Head of caudate nucleus (tissue), 42 donors: Measurements from ENCODE around the gene GINS3.

Experiments used
- DNase-seq, 42 donors: peaks; one replicate each; pipeline versions ENCODE4 v3.0.0 to v3.0.0-alpha.2; 2020 to 2021; ENCODE audit warnings: mixed read lengths in 7 of 42
- intact Hi-C: fragments of 100-400 bp; cut with DNase I; formaldehyde crosslinking; loops from one replicate; pipeline ENCODE4 v1.15.0; 2022

Gene GINS3

GRCh38 chr16:58392215-58393137 lies at the start of gene GINS3:
TSS of gene GINS3 (plus strand) at chr16:58392471. CDS start at chr16:58392602, 131 bp downstream.
- intact Hi-C loops, result loop anchor here (5.0 kb wide), 1 partner anchor 105 kb away; no protein-coding TSS in a partner anchor
- peak; percentile 89 to 98 (median 94) for DNase-seq

- intact Hi-C loops, result loop anchor here (10.0 kb wide), 1 partner anchor 81 kb away; no protein-coding TSS in a partner anchor
- DNase-seq, result no peak
Measured at GRCh38 chr16:58343562-58343961, 48.7 kb upstream of the GINS3 start.

- intact Hi-C loops, result loop anchor here (10.0 kb wide), 1 partner anchor 79 kb away; no protein-coding TSS in a partner anchor
- DNase-seq, result no peak
Measured at GRCh38 chr16:58345574-58346354, 46.5 kb upstream of the GINS3 start.

- peak in 7 of 42 donors; percentile 25 to 59 (median 34) for DNase-seq
- intact Hi-C loops, result loop anchor here (10.0 kb wide), 1 partner anchor 78 kb away; no protein-coding TSS in a partner anchor
Measured at GRCh38 chr16:58346831-58347371, 45.4 kb upstream of the GINS3 start.

GRCh38 chr16:58348986-58349385 lies 43.3 kb upstream of the GINS3 start:
- DNase-seq, result no peak
- intact Hi-C loops, result loop anchor here (10.0 kb wide), 1 partner anchor 76 kb away; no protein-coding TSS in a partner anchor

GRCh38 chr16:58352690-58353089 lies 39.6 kb upstream of the GINS3 start:
- intact Hi-C loops, result no loop called here
- no peak for DNase-seq

GRCh38 chr16:58360041-58360634 lies 32.1 kb upstream of the GINS3 start:
- intact Hi-C loops, result no loop called here
- no peak for DNase-seq

GRCh38 chr16:58361726-58362125 lies 30.5 kb upstream of the GINS3 start:
- DNase-seq, result no peak
- intact Hi-C loops, result no loop called here

GRCh38 chr16:58363746-58364393 lies 28.4 kb upstream of the GINS3 start:
- no peak for DNase-seq
- intact Hi-C loops, result no loop called here

- intact Hi-C loops, result no loop called here
- DNase-seq, result no peak
Measured at GRCh38 chr16:58365623-58366022, 26.6 kb upstream of the GINS3 start.

GRCh38 chr16:58366247-58367031 lies 25.8 kb upstream of the GINS3 start:
- peak in 17 of 42 donors; percentile 11 to 71 (median 40) for DNase-seq

GRCh38 chr16:58367252-58367651 lies 25.0 kb upstream of the GINS3 start:
- no peak for DNase-seq
- intact Hi-C loops, result no loop called here

More at GRCh38 chr16:58366247-58367031, 25.8 kb upstream of the GINS3 start:
- intact Hi-C loops, result no loop called here

- intact Hi-C loops, result no loop called here
- DNase-seq, result no peak
Measured at GRCh38 chr16:58371841-58372240, 20.4 kb upstream of the GINS3 start.

GRCh38 chr16:58375386-58375785 lies 16.9 kb upstream of the GINS3 start:
- peak in 20 of 42 donors; percentile 12 to 70 (median 34) for DNase-seq
- intact Hi-C loops, result no loop called here

GRCh38 chr16:58377932-58378331 lies 14.3 kb upstream of the GINS3 start:
- intact Hi-C loops, result no loop called here
- DNase-seq, result no peak

- intact Hi-C loops, result no loop called here
- DNase-seq, result no peak
Measured at GRCh38 chr16:58378401-58378800, 13.9 kb upstream of the GINS3 start.

GRCh38 chr16:58379736-58380135 lies 12.5 kb upstream of the GINS3 start:
- intact Hi-C loops, result no loop called here
- DNase-seq, result no peak

- intact Hi-C loops, result no loop called here
- DNase-seq, result no peak
Measured at GRCh38 chr16:58381661-58382060, 10.6 kb upstream of the GINS3 start.
